Stimulated activated CD4-positive, alpha-beta T cell treated with anti-CD3 and anti-CD28 coated beads, Interleukin-4, amount 100 ng/mL, for 4 hours (primary cell): Measurements from ENCODE around the gene PCDHA1.
"Not testable (repeated sequence)": the region's sequence is repeated elsewhere in the genome, so short reads cannot be mapped to it uniquely, and the experiment has no call there.

Experiments used
- DNase-seq, 2 experiments: peaks; one replicate each; pipeline ENCODE4 v3.0.0-alpha.2; 2020

PCDHA1 gene

DNA sequence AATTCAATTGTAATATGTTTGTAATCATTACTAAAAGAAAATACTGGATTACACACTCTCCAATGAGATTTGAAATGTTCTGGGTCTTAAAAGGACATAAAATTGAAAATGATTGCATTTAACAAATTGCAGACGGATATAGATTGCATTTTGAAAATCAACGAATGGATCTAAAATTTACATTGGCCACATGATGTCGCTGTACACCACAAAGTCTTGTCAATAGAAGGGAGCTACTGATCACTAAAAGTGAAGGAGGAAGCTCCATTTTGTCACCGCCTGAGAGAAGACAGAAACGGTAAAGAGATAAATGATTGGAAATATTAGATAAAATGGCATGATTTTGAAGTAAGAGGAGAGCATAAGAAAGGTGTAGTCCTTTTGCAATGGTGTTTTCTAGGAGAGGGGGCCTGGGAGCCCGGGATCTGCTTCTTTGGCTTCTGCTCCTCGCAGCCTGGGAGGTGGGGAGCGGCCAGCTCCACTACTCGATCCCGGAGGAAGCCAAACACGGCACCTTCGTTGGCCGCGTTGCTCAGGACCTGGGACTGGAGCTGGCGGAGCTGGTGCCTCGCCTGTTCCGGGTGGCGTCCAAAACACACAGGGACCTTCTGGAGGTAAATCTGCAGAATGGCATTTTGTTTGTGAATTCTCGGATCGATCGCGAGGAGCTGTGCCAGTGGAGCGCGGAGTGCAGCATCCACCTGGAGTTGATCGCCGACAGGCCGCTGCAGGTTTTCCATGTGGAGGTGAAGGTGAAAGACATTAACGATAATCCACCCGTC lies at the start of gene PCDHA1:
PCDHA1 (plus strand) TSS at position 236 of the 782 bp plus-strand sequence.
- no peak for DNase-seq

DNA sequence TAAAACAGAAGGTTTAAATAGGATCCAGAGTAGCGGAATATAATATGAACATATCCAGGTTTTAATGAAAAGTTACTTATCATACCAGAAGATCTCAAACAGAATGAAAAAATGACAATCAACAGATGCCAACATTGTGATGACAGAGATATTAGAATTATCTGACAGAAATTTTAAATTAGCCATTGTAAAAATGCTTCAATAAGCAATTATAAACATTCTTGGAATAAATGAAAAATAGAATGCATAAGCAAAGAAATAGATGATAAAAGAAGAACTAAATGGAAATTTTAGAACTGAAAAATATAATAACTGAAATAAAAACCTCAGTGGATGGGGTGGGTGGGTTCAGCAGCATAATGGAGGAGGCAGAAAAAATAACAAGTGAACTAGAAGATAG lies 48.5 kb upstream of the PCDHA1 start:
- DNase-seq: no peak

GRCh38 chr5:140741967-140742366 lies 44.0 kb upstream of the PCDHA1 start:
- DNase-seq: no peak

DNA sequence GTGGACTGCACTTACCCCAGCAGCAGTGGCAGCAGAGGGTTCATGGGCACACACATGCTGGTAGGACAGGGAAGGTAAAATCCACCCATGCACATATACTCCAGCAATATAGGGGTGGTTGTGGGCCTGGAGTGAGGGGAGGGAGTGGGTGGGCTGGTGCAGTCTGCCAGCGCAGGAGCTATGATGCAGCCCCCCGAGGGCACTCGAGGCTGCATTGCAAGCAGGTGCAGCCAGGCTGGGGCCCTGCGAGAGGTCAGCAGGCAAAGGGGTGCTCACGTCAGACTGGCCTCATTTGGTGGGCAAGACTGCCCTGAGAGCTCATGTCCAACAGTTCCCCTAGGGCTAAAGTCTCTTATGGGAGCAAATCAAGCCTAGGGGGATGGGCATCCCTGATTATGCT lies 32.4 kb upstream of the PCDHA1 start:
- DNase-seq: no peak

GRCh38 chr5:140764177-140764973 lies 21.6 kb upstream of the PCDHA1 start:
- DNase-seq: no peak

DNA sequence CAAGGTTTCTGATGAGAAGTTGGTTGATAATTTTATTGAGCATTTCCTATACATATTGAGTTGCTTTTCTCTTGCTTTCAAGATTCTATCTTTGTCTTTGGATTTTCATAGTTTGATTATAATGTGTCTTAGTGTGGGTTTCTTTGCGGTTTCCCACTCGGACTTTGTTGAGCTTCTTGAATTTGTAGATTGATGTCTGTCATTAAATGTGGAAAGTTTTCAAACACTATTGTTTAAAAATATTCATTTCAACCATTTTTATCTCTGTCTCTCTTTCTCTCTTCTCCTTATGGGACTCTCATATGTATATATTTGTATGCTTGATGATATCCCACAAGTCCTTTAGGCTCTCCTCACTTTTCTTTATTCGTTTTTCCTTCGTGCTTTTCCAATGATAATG lies 18.5 kb upstream of the PCDHA1 start:
- DNase-seq: no peak

DNA sequence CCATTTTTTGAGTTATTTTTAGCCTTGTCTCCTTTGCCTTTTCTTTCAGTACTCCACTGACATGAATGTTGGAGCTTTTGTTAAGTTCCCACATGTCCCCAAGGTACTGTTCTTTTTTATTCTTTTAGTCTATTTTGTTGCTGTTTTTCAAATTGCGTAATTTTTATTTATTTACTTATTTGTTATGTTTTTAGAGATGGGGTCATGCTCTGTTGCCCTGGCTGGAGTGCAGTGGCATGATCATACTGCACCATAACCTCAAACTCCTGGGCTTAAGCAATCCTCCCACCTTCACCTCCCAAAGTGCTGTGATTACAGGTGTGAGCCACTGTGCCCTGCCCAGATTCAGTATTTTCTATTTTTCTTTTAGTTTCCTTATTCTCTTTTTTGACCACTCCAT lies 5.4 kb upstream of the PCDHA1 start:
- no peak for DNase-seq

GRCh38 chr5:140787422-140787821 lies 1.5 kb downstream of the PCDHA1 start:
- DNase-seq: not testable (repeated sequence)

DNA sequence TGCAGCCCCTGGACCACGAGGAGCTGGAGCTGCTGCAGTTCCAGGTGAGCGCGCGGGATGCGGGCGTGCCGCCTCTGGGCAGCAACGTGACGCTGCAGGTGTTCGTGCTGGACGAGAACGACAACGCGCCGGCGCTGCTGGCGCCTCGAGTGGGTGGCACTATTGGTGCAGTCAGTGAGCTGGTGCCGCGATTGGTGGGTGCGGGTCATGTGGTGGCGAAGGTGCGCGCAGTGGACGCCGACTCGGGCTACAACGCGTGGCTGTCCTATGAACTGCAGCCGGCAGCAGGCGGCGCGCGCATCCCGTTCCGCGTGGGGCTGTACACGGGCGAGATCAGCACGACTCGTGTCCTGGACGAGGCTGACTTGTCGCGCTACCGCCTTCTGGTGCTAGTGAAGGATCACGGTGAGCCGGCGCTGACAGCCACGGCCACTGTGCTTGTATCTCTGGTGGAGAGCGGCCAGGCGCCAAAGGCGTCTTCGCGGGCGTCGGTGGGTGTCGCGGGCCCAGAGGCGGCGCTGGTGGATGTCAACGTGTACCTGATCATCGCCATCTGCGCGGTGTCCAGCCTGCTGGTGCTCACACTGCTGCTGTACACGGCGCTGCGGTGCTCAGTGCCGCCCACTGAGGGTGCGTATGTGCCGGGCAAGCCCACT lies 2.0 kb downstream of the PCDHA1 start:
- DNase-seq: not testable (repeated sequence)

DNA sequence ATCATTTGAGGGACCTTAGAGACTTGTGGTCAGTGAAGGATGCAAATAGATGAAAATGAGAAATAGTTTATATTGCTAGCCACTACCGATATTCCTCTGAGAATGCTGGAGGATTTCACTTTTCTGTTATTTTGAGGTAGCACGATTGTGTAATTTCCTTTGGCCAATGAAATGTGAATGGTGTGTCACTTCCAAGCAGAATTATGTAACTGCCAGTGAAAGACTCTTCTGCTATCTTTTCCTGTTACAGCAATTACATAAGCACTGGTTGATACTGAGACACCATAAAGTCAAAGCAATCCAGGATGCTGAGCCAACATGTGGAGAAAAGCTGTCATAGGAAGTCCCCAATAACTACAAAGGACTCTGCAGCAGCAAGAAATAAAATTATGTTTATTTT lies 5.1 kb downstream of the PCDHA1 start:
- no peak for DNase-seq

DNA sequence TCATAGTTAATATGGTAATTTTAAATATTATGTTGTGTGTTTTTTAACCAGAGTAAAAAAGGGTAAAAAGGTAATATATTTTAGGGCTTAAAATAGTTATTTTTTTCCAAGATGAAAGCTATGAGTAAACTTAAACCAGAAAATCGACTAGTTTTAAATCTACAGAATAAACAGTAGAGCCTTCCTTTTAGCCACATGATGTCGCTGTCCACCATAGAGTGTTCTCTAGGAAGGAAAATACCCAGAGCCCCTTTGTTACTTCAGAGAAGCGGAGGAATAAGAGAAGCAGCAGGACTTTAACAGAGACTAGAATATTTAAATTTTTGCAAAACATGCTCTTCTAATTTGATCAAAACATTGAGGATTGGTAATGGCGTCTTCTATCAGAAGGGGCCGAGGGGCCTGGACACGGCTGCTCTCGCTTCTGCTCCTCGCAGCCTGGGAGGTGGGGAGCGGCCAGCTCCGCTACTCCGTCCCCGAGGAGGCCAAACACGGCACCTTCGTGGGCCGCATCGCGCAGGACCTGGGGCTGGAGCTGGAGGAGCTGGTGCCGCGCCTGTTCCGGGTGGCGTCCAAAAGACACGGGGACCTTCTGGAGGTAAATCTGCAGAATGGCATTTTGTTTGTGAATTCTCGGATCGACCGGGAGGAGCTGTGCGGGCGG lies 8.8 kb downstream of the PCDHA1 start, which contains the start of gene PCDHA2:
PCDHA2 (plus strand) TSS at position 258 of the 664 bp plus-strand sequence.
- no peak for DNase-seq

DNA sequence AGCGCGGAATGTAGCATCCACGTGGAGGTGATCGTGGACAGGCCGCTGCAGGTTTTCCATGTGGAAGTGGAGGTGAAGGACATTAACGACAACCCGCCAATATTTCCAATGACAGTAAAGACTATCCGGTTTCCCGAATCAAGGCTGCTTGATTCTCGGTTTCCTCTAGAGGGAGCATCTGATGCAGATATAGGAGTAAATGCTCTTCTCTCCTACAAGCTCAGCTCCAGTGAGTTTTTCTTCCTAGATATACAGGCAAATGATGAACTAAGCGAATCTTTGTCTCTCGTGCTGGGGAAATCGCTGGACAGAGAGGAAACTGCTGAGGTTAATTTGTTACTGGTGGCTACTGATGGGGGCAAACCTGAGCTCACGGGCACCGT lies 9.3 kb downstream of the PCDHA1 start:
- no peak for DNase-seq

DNA sequence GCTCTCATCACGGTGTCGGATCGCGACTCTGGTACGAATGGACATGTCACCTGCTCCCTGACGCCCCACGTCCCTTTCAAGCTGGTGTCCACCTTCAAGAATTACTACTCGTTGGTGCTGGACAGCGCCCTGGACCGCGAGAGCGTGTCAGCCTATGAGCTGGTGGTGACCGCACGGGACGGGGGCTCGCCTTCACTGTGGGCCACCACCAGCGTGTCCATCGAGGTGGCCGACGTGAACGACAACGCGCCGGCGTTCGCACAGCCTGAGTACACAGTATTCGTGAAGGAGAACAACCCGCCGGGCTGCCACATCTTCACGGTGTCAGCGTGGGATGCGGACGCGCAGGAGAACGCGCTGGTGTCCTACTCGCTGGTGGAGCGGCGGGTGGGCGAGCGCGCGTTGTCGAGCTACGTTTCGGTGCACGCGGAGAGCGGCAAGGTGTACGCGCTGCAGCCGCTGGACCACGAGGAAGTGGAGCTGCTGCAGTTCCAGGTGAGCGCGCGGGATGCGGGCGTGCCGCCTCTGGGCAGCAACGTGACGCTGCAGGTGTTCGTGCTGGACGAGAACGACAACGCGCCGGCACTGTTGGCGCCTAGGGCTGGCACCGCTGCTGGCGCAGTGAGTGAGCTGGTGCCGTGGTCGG lies 10.3 kb downstream of the PCDHA1 start:
- not testable (repeated sequence) for DNase-seq

GRCh38 chr5:140796718-140797095 lies 10.8 kb downstream of the PCDHA1 start:
- DNase-seq: no peak

DNA sequence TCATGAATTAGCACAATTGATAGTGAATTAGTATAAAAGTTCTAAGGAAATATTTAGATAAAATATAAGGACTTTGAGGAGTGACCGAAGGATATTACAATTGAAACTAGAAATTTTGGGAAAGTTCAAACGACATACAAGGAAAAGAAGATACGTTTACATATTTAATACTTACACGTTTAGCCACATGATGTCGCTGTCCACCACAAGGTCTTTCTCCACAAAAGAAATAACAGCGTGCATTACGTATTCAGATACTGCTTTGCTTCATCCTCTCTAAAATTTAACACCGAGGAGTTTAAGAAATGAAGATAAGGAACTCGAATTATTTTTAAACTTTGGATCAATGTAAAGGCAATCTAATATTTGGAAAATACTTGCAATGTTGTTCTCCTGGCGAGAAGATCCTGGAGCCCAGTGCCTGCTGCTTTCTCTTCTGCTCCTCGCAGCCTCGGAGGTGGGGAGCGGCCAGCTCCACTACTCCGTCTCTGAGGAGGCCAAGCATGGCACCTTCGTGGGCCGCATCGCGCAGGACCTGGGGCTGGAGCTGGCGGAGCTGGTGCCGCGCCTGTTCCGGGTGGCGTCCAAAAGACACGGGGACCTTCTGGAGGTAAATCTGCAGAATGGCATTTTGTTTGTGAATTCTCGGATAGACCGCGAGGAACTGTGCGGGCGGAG lies 15.0 kb downstream of the PCDHA1 start, which contains the start of gene PCDHA3:
PCDHA3 (plus strand) TSS at position 242 of the 678 bp plus-strand sequence.
- no peak for DNase-seq

DNA sequence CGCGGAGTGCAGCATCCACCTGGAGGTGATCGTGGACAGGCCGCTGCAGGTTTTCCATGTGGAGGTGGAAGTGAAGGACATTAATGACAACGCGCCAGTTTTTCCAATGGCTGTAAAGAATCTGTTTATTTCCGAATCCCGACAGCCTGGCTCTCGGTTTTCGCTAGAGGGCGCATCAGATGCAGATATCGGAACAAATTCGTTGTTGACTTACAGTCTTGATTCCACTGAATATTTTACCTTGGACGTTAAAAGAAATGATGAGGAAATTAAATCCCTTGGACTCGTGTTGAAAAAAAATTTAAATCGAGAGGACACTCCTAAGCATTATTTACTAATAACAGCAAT lies 15.5 kb downstream of the PCDHA1 start:
- DNase-seq: no peak

GRCh38 chr5:140802381-140802780 lies 16.4 kb downstream of the PCDHA1 start:
- not testable (repeated sequence) for DNase-seq

DNA sequence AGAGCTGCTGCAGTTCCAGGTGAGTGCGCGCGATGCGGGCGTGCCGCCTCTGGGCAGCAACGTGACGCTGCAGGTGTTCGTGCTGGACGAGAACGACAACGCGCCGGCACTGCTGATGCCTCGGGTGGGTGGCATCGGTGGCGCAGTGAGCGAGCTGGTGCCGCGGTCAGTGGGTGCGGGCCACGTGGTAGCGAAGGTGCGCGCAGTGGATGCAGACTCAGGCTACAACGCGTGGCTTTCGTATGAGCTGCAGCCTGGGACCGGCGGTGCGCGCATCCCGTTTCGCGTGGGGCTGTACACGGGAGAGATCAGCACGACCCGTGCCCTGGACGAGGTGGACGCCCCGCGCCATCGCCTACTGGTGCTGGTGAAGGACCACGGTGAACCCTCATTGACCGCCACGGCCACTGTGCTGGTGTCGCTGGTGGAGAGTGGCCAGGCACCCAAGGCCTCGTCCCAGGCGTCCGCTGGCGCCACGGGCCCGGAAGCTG lies 16.9 kb downstream of the PCDHA1 start:
- no peak for DNase-seq

- no peak for DNase-seq
These were observed 21.2 kb downstream of the PCDHA1 start, which contains the start of gene PCDHA4 for GRCh38 chr5:140806834-140807775. PCDHA4 (plus strand) TSS chr5:140807068.

DNA sequence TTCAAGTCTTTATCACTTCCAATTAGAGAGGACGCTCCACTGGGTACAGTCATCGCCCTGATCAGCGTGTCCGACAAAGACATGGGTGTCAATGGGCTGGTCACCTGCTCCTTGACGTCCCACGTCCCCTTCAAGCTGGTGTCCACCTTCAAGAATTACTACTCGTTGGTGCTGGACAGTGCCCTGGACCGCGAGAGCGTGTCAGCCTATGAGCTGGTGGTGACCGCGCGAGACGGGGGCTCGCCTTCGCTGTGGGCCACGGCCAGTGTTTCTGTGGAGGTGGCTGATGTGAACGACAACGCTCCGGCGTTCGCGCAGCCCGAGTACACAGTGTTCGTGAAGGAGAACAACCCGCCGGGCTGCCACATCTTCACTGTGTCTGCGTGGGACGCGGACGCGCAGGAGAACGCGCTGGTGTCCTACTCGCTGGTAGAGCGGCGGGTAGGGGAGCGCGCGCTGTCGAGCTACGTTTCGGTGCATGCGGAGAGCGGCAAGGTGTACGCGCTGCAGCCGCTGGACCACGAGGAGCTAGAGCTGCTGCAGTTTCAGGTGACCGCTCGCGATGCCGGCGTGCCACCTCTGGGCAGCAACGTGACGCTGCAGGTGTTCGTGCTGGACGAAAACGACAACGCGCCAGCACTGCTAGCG lies 22.4 kb downstream of the PCDHA1 start:
- DNase-seq: not testable (repeated sequence)
